Measurements from ENCODE around the gene FBXL20.
A peak's percentile ranks its signal among the peaks of the same experiment; 100 is the strongest.

FBXL20 gene

GRCh38 chr17:39406951-39407350 lies 5.5 kb upstream of the FBXL20 start:
- Histone ChIP-seq H3K36me3 (ENCODE audit: control insufficient read depth, insufficient read depth, low read length) (peaks cover 70% of the 10 kb centered on the region), H3K4me1 (ENCODE audit: control insufficient read depth, insufficient read depth, low read length) (no peaks in the 10 kb centered on the region; the same call in 1 of the 2 replicates), H3K27ac (ENCODE audit: low read depth, low read length) (peak overlapping the region; percentile 70), H3K9ac (ENCODE audit: low read depth, low read length) (no peak overlapping the region), H3K9me3 (ENCODE audit: control insufficient read depth, insufficient read depth, low read length) (no peaks in the 10 kb centered on the region), H3K4me3 (ENCODE audit: low read depth, low read length) (no peak overlapping the region), H3K27me3 (ENCODE audit: control insufficient read depth, insufficient read depth, low read length) (no peaks in the 10 kb centered on the region)

GRCh38 chr17:39405436-39405835 lies 4.0 kb upstream of the FBXL20 start:
- H3K27ac ChIP-seq (ENCODE audit: low read depth, low read length): no peak overlapping the region
- no peaks in the 10 kb centered on the region; the same call in 1 of the 2 replicates for H3K4me1 ChIP-seq (ENCODE audit: control insufficient read depth, insufficient read depth, low read length)
- no peak overlapping the region for H3K4me3 ChIP-seq (ENCODE audit: low read depth, low read length)
- H3K9me3 ChIP-seq (ENCODE audit: control insufficient read depth, insufficient read depth, low read length): no peaks in the 10 kb centered on the region
- H3K36me3 ChIP-seq (ENCODE audit: control insufficient read depth, insufficient read depth, low read length): peaks cover 56% of the 10 kb centered on the region
- no peaks in the 10 kb centered on the region for H3K27me3 ChIP-seq (ENCODE audit: control insufficient read depth, insufficient read depth, low read length)
- H3K9ac ChIP-seq (ENCODE audit: low read depth, low read length): no peak overlapping the region

GRCh38 chr17:39404542-39405378 lies 3.3 kb upstream of the FBXL20 start:
- no peaks in the 10 kb centered on the region for H3K27me3 ChIP-seq (ENCODE audit: control insufficient read depth, insufficient read depth, low read length)
- no peak overlapping the region for H3K27ac ChIP-seq (ENCODE audit: low read depth, low read length)
- H3K36me3 ChIP-seq (ENCODE audit: control insufficient read depth, insufficient read depth, low read length): peaks cover 50% of the 10 kb centered on the region
- no peak overlapping the region for H3K4me3 ChIP-seq (ENCODE audit: low read depth, low read length)
- H3K9ac ChIP-seq (ENCODE audit: low read depth, low read length): no peak overlapping the region
- H3K9me3 ChIP-seq (ENCODE audit: control insufficient read depth, insufficient read depth, low read length): no peaks in the 10 kb centered on the region
- peaks cover 3% of the 10 kb centered on the region; the same call in 1 of the 2 replicates for H3K4me1 ChIP-seq (ENCODE audit: control insufficient read depth, insufficient read depth, low read length)

GRCh38 chr17:39402890-39403605 lies 1.6 kb upstream of the FBXL20 start:
- peaks cover 3% of the 10 kb centered on the region; the same call in 1 of the 2 replicates for H3K4me1 ChIP-seq (ENCODE audit: control insufficient read depth, insufficient read depth, low read length)
- no peaks in the 10 kb centered on the region for H3K27me3 ChIP-seq (ENCODE audit: control insufficient read depth, insufficient read depth, low read length)
- no peak overlapping the region for H3K27ac ChIP-seq (ENCODE audit: low read depth, low read length)
- H3K9me3 ChIP-seq (ENCODE audit: control insufficient read depth, insufficient read depth, low read length): no peaks in the 10 kb centered on the region
- H3K36me3 ChIP-seq (ENCODE audit: control insufficient read depth, insufficient read depth, low read length): peaks cover 32% of the 10 kb centered on the region
- peak overlapping the region; percentile 25; the same call in 1 of the 2 replicates for H3K4me3 ChIP-seq (ENCODE audit: low read depth, low read length)
- H3K9ac ChIP-seq (ENCODE audit: low read depth, low read length): no peak overlapping the region

- Histone ChIP-seq H3K4me3 (ENCODE audit: low read depth, low read length) (peak overlapping the region; percentile 98), H3K27me3 (ENCODE audit: control insufficient read depth, insufficient read depth, low read length) (no peaks in the 10 kb centered on the region), H3K36me3 (ENCODE audit: control insufficient read depth, insufficient read depth, low read length) (peaks cover 26% of the 10 kb centered on the region), H3K9ac (ENCODE audit: low read depth, low read length) (peak overlapping the region; percentile 85; the same call in 1 of the 2 replicates), H3K27ac (ENCODE audit: low read depth, low read length) (peak overlapping the region; percentile 94), H3K9me3 (ENCODE audit: control insufficient read depth, insufficient read depth, low read length) (no peaks in the 10 kb centered on the region), H3K4me1 (ENCODE audit: control insufficient read depth, insufficient read depth, low read length) (peaks cover 3% of the 10 kb centered on the region; the same call in 1 of the 2 replicates)
Measured at GRCh38 chr17:39402244-39402889, 941 bp upstream of the FBXL20 start.

GRCh38 chr17:39400547-39401411 lies 647 bp downstream of the FBXL20 start:
- H3K4me1 ChIP-seq (ENCODE audit: control insufficient read depth, insufficient read depth, low read length): peaks cover 3% of the 10 kb centered on the region; the same call in 1 of the 2 replicates
- H3K36me3 ChIP-seq (ENCODE audit: control insufficient read depth, insufficient read depth, low read length): peaks cover 10% of the 10 kb centered on the region; the same call in 1 of the 2 replicates
- peak overlapping the region; percentile 85 for H3K9ac ChIP-seq (ENCODE audit: low read depth, low read length)
- peak overlapping the region; percentile 94 for H3K27ac ChIP-seq (ENCODE audit: low read depth, low read length)
- no peaks in the 10 kb centered on the region for H3K27me3 ChIP-seq (ENCODE audit: control insufficient read depth, insufficient read depth, low read length)
- H3K9me3 ChIP-seq (ENCODE audit: control insufficient read depth, insufficient read depth, low read length): no peaks in the 10 kb centered on the region
- peak overlapping the region; percentile 98 for H3K4me3 ChIP-seq (ENCODE audit: low read depth, low read length)

GRCh38 chr17:39399791-39400190 lies 1.6 kb downstream of the FBXL20 start:
- Histone ChIP-seq H3K27ac (ENCODE audit: low read depth, low read length) (no peak overlapping the region), H3K9ac (ENCODE audit: low read depth, low read length) (no peak overlapping the region), H3K4me1 (ENCODE audit: control insufficient read depth, insufficient read depth, low read length) (peaks cover 3% of the 10 kb centered on the region; the same call in 1 of the 2 replicates), H3K4me3 (ENCODE audit: low read depth, low read length) (no peak overlapping the region; the same call in 1 of the 2 replicates), H3K27me3 (ENCODE audit: control insufficient read depth, insufficient read depth, low read length) (no peaks in the 10 kb centered on the region), H3K9me3 (ENCODE audit: control insufficient read depth, insufficient read depth, low read length) (no peaks in the 10 kb centered on the region), H3K36me3 (ENCODE audit: control insufficient read depth, insufficient read depth, low read length) (0 out of 2 replicates have a peak, but pooled peaks cover under 1% of the 10 kb centered on the region)

- H3K9me3 ChIP-seq (ENCODE audit: control insufficient read depth, insufficient read depth, low read length): no peaks in the 10 kb centered on the region
- no peak overlapping the region for H3K27ac ChIP-seq (ENCODE audit: low read depth, low read length)
- H3K36me3 ChIP-seq (ENCODE audit: control insufficient read depth, insufficient read depth, low read length): no peaks in the 10 kb centered on the region
- H3K4me3 ChIP-seq (ENCODE audit: low read depth, low read length): no peak overlapping the region
- no peaks in the 10 kb centered on the region for H3K27me3 ChIP-seq (ENCODE audit: control insufficient read depth, insufficient read depth, low read length)
- H3K9ac ChIP-seq (ENCODE audit: low read depth, low read length): no peak overlapping the region
- H3K4me1 ChIP-seq (ENCODE audit: control insufficient read depth, insufficient read depth, low read length): no peaks in the 10 kb centered on the region
Measured at GRCh38 chr17:39393736-39394135, 7.7 kb downstream of the FBXL20 start.

GRCh38 chr17:39391448-39391847 lies 10.0 kb downstream of the FBXL20 start:
- Histone ChIP-seq H3K9me3 (ENCODE audit: control insufficient read depth, insufficient read depth, low read length) (no peaks in the 10 kb centered on the region), H3K27me3 (ENCODE audit: control insufficient read depth, insufficient read depth, low read length) (no peaks in the 10 kb centered on the region), H3K4me3 (ENCODE audit: low read depth, low read length) (no peak overlapping the region), H3K36me3 (ENCODE audit: control insufficient read depth, insufficient read depth, low read length) (no peaks in the 10 kb centered on the region), H3K9ac (ENCODE audit: low read depth, low read length) (no peak overlapping the region), H3K4me1 (ENCODE audit: control insufficient read depth, insufficient read depth, low read length) (no peaks in the 10 kb centered on the region), H3K27ac (ENCODE audit: low read depth, low read length) (no peak overlapping the region)

GRCh38 chr17:39385040-39385439 lies 16.4 kb downstream of the FBXL20 start:
- Histone ChIP-seq H3K27ac (ENCODE audit: low read depth, low read length) (no peak overlapping the region), H3K27me3 (ENCODE audit: control insufficient read depth, insufficient read depth, low read length) (no peaks in the 10 kb centered on the region), H3K9ac (ENCODE audit: low read depth, low read length) (no peak overlapping the region), H3K36me3 (ENCODE audit: control insufficient read depth, insufficient read depth, low read length) (no peaks in the 10 kb centered on the region), H3K9me3 (ENCODE audit: control insufficient read depth, insufficient read depth, low read length) (no peaks in the 10 kb centered on the region), H3K4me3 (ENCODE audit: low read depth, low read length) (no peak overlapping the region), H3K4me1 (ENCODE audit: control insufficient read depth, insufficient read depth, low read length) (no peaks in the 10 kb centered on the region)

All from HUES48 (cell line).